CD4-positive, alpha-beta T cell treated with Interleukin-4 for 4 hours (primary cell): ENCODE results near the gene CDC42BPB.

Source experiments
- DNase-seq: peaks from one replicate; pipeline ENCODE4 v3.0.0-alpha.2; 2020

CDC42BPB gene

GRCh38 chr14:103009559-103009958 lies 47.8 kb downstream of the CDC42BPB start:
- no peak for DNase-seq

- no peak for DNase-seq
Measured at GRCh38 chr14:103008768-103009357, 48.5 kb downstream of the CDC42BPB start.

- no peak for DNase-seq
Measured at GRCh38 chr14:103008126-103008525, 49.2 kb downstream of the CDC42BPB start.

GRCh38 chr14:103007555-103007954 lies 49.8 kb downstream of the CDC42BPB start:
- DNase-seq, result no peak

- no peak for DNase-seq
Measured at GRCh38 chr14:103006991-103007520, 50.3 kb downstream of the CDC42BPB start.

- DNase-seq, result no peak
Measured at GRCh38 chr14:103006106-103006505, 51.2 kb downstream of the CDC42BPB start.

- DNase-seq, result no peak
Measured at GRCh38 chr14:103003850-103004249, 53.5 kb downstream of the CDC42BPB start.

- DNase-seq, result no peak
Measured at GRCh38 chr14:103003351-103003615, 54.1 kb downstream of the CDC42BPB start.

GRCh38 chr14:103002578-103003350 lies 54.6 kb downstream of the CDC42BPB start:
- no peak for DNase-seq

GRCh38 chr14:103001651-103002396 lies 55.5 kb downstream of the CDC42BPB start:
- no peak for DNase-seq

GRCh38 chr14:103001226-103001625 lies 56.1 kb downstream of the CDC42BPB start:
- DNase-seq, result no peak

GRCh38 chr14:103000291-103000921 lies 56.9 kb downstream of the CDC42BPB start:
- no peak for DNase-seq

GRCh38 chr14:102999227-102999895 lies 58.0 kb downstream of the CDC42BPB start:
- DNase-seq, result no peak

- DNase-seq, result no peak
Measured at GRCh38 chr14:102998393-102998792, 59.0 kb downstream of the CDC42BPB start.

GRCh38 chr14:102996941-102997340 lies 60.4 kb downstream of the CDC42BPB start:
- DNase-seq, result no peak

- DNase-seq, result no peak
Measured at GRCh38 chr14:102994689-102995088, 62.7 kb downstream of the CDC42BPB start.

- no peak for DNase-seq
Measured at GRCh38 chr14:102993523-102993922, 63.8 kb downstream of the CDC42BPB start.

- no peak for DNase-seq
Measured at GRCh38 chr14:102991376-102991775, 66.0 kb downstream of the CDC42BPB start.

GRCh38 chr14:102988054-102988453 lies 69.3 kb downstream of the CDC42BPB start:
- no peak for DNase-seq

- no peak for DNase-seq
Measured at GRCh38 chr14:102986810-102987579, 70.4 kb downstream of the CDC42BPB start.

GRCh38 chr14:102985665-102986064 lies 71.7 kb downstream of the CDC42BPB start:
- no peak for DNase-seq
